ENCODE data around the gene FOXL1. TPM values are rescaled to one million over a fixed set of nuclear protein-coding genes. Genes with fewer than 3 reads are reported as not detected.

FOXL1 gene
- total and polyA plus RNA-seq, 2 of the 13 experiments (the other 11 are each of a cell fraction or from before 2014, with no cell fraction given) = not detected

DNA sequence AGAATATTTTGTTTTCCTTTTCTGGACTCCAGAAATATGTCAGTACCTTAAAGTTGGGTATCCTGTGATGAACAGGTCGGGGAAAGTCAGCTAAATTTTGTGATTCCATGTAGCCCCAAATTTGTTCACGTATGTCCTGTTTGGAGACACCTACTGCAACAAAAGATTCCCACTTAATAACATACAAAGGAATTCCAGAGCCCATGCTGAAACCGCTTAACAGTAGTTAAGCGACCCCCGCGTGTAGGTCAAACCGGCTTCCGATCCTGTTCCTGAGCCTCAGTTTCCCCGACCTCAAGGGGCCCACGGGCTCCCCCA lies 23.8 kb upstream of the FOXL1 start:
- intact Hi-C loops (cut with micrococcal nuclease; ENCODE audit: unreplicated experiment) (no loop called here), in situ Hi-C loops (cut with HindIII; ENCODE audit: extremely low pct_ligation_motif_present, low pct_unique_long_range_greater_than_20kb) (no loop called here)
- Histone ChIP-seq H3K4me3 (replicated peaks in 1 of 3; ENCODE audit: insufficient read depth in 1 of 3, low read depth in 2 of 3, low read length in 3 of 3) (peak overlapping the region; percentile 80 to 94 (median 94)), H2AFZ (ENCODE audit: low read length) (no peak overlapping the region), H4K20me1 (ENCODE audit: insufficient read depth, low read length) (no peaks in the 10 kb centered on the region), H3K79me2 (ENCODE audit: insufficient read depth, low read length) (peaks cover 9% of the 10 kb centered on the region), H3K36me3 (replicated peaks in 1 of 2; ENCODE audit: control insufficient read depth in 1 of 2, insufficient read depth in 2 of 2, low read length in 2 of 2) (peaks cover 4 to 24% of the 10 kb centered on the region in 2 experiments; a peak in 4 of 5 replicates), H3K4me2 (ENCODE audit: low read depth, low read length) (peak overlapping the region; percentile 89), H3K9me3 (ENCODE audit: low read length) (no peaks in the 10 kb centered on the region), H3K27me3 (ENCODE audit: control insufficient read depth in 1 of 2, insufficient read depth in 2 of 2, low read length in 2 of 2) (peaks cover 0 to 6% of the 10 kb centered on the region in 2 experiments; a peak in 2 of 5 replicates), H3K27ac (ENCODE audit: extremely low read length, insufficient read depth, low read length) (peak overlapping the region; percentile 64), H3K4me1 (ENCODE audit: insufficient read depth, low read length) (peaks cover 15% of the 10 kb centered on the region), H3K9ac (ENCODE audit: insufficient read depth, low read depth, low read length) (peak overlapping the region; percentile 91)
- TF ChIP-seq ZNF563 (CRISPR knock-in tag; IDR thresholded peaks at IDR 0.05) (0 out of 2 replicates have a peak, but pooled peaks have one; percentile 4), KLF16 (CRISPR knock-in tag; IDR thresholded peaks at IDR 0.05) (no peak), ZBTB20 (CRISPR knock-in tag; IDR thresholded peaks at IDR 0.05; ENCODE audit: borderline replicate concordance, low read depth) (0 out of 2 replicates have a peak, but pooled peaks have one; percentile 2), ZNF136 (CRISPR knock-in tag; IDR thresholded peaks at IDR 0.05; ENCODE audit: low read depth) (0 out of 2 replicates have a peak, but pooled peaks have one; percentile 24), ZNF326 (CRISPR knock-in tag; IDR thresholded peaks at IDR 0.05; ENCODE audit: borderline replicate concordance) (0 out of 2 replicates have a peak, but pooled peaks have one; percentile 8), NR1H2 (CRISPR knock-in tag; IDR thresholded peaks at IDR 0.05; ENCODE audit: borderline replicate concordance, low read depth) (0 out of 2 replicates have a peak, but pooled peaks have one; percentile 8), GZF1 (CRISPR knock-in tag; IDR thresholded peaks at IDR 0.05) (no peak), NR2C2 (CRISPR knock-in tag; IDR thresholded peaks at IDR 0.05; ENCODE audit: borderline replicate concordance) (no peak), ZNF589 (CRISPR knock-in tag; conservative IDR thresholded peaks at IDR 0.05) (0 out of 2 replicates have a peak, but pooled peaks have one; percentile 51)
- TF ChIP-seq, protein P1, sequence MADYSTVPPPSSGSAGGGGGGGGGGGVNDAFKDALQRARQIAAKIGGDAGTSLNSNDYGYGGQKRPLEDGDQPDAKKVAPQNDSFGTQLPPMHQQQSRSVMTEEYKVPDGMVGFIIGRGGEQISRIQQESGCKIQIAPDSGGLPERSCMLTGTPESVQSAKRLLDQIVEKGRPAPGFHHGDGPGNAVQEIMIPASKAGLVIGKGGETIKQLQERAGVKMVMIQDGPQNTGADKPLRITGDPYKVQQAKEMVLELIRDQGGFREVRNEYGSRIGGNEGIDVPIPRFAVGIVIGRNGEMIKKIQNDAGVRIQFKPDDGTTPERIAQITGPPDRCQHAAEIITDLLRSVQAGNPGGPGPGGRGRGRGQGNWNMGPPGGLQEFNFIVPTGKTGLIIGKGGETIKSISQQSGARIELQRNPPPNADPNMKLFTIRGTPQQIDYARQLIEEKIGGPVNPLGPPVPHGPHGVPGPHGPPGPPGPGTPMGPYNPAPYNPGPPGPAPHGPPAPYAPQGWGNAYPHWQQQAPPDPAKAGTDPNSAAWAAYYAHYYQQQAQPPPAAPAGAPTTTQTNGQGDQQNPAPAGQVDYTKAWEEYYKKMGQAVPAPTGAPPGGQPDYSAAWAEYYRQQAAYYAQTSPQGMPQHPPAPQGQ (CRISPR knock-in tag; IDR thresholded peaks at IDR 0.05; ENCODE audit: borderline replicate concordance) = peak; percentile 24; the same call in 1 of the 2 replicates
- TF ChIP-seq, protein P2, sequence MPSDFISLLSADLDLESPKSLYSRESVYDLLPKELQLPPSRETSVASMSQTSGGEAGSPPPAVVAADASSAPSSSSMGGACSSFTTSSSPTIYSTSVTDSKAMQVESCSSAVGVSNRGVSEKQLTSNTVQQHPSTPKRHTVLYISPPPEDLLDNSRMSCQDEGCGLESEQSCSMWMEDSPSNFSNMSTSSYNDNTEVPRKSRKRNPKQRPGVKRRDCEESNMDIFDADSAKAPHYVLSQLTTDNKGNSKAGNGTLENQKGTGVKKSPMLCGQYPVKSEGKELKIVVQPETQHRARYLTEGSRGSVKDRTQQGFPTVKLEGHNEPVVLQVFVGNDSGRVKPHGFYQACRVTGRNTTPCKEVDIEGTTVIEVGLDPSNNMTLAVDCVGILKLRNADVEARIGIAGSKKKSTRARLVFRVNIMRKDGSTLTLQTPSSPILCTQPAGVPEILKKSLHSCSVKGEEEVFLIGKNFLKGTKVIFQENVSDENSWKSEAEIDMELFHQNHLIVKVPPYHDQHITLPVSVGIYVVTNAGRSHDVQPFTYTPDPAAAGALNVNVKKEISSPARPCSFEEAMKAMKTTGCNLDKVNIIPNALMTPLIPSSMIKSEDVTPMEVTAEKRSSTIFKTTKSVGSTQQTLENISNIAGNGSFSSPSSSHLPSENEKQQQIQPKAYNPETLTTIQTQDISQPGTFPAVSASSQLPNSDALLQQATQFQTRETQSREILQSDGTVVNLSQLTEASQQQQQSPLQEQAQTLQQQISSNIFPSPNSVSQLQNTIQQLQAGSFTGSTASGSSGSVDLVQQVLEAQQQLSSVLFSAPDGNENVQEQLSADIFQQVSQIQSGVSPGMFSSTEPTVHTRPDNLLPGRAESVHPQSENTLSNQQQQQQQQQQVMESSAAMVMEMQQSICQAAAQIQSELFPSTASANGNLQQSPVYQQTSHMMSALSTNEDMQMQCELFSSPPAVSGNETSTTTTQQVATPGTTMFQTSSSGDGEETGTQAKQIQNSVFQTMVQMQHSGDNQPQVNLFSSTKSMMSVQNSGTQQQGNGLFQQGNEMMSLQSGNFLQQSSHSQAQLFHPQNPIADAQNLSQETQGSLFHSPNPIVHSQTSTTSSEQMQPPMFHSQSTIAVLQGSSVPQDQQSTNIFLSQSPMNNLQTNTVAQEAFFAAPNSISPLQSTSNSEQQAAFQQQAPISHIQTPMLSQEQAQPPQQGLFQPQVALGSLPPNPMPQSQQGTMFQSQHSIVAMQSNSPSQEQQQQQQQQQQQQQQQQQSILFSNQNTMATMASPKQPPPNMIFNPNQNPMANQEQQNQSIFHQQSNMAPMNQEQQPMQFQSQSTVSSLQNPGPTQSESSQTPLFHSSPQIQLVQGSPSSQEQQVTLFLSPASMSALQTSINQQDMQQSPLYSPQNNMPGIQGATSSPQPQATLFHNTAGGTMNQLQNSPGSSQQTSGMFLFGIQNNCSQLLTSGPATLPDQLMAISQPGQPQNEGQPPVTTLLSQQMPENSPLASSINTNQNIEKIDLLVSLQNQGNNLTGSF (CRISPR knock-in tag; IDR thresholded peaks at IDR 0.05) = peak; percentile 15; the same call in 1 of the 2 replicates
- DNase-seq (ENCODE audit: low spot score) (no peak), FAIRE-seq (no peak), ATAC-seq (no peak)
- WGBS (ENCODE audit: low lambda C conversion rate) = 11% methylated on average over 10 of the region's 10 CpGs
- ChIA-PET CTCF (ENCODE audit: low intra/inter-chr PET ratio, low total read pairs) (interaction anchor here (1.8 kb wide), 1 partner anchor 9 kb away, joined by 7 read pairs; no protein-coding TSS in a partner anchor), POLR2A (interaction anchor here (0.8 kb wide), 1 partner anchor 13 kb away, joined by 3 read pairs; no protein-coding TSS in a partner anchor)
- TSS peak; percentile 76 for BruUV-seq (replicated peaks)
